DLD1 (cell line): ENCODE measurements around the gene ADD1.

Source experiments
- in situ Hi-C: cut with HindIII; loops from 2 replicates; pipeline ENCODE4 v1.10.0; 2017; ENCODE audit warnings: low sequenced_read_pairs

The ADD1 gene

DNA sequence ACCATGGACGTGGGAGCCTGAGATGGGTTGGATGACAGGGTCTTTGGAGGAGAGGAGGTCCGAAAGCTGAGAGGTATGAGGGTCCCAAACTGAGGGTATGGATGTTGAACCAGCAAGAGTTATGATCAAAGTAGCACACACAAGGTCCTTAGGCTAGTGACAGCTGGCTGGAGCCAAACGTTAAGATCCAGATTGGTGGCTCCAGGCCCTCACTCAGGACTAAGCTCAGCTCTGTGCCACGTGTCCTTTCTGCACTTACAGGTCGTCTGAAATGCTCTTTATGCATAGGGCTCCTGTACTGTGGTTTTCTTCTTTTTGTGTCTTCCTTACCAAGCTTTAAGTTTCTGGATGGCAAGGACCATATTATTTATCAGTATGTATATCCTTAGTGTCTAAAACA lies 35.4 kb downstream of the ADD1 start:
- in situ Hi-C loops: no loop called here

DNA sequence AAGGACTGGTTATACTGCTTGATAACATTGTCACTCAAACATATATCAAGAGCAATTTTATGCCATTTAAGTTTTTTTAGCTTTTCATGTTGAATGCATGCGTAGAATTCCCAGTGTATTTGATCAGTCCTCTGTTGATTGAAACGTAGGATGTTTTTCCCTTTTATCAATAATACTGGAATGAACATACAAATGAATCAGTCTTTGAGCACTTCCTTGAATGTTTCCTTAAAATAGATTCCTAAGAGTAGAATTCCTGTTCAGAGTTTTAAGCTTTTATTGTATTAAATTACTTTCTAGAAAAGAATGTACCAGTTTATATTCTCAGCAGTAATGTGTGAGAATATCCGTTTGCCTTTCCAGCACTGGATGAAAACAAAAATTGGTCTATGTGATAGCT lies 37.8 kb downstream of the ADD1 start:
- in situ Hi-C loops: no loop called here

DNA sequence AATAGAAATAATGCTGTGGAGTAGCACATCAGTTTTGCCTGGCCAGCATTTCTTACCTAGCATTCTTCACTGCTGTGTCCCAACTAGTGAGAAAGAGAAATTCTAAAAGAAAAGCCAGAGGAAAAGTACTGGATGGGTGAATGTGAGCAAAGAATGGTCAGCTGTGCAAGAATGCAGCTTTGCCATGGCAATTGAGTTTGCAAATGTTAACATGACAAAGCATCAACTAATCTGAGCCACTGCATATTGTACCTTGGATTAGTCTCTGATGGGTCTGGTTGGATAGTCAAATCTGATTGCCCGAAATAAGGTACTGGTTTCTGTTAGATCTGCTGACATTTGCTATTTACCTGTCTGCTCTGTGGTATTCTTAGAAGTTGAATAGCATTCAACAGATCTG lies 38.7 kb downstream of the ADD1 start:
- in situ Hi-C loops: no loop called here

DNA sequence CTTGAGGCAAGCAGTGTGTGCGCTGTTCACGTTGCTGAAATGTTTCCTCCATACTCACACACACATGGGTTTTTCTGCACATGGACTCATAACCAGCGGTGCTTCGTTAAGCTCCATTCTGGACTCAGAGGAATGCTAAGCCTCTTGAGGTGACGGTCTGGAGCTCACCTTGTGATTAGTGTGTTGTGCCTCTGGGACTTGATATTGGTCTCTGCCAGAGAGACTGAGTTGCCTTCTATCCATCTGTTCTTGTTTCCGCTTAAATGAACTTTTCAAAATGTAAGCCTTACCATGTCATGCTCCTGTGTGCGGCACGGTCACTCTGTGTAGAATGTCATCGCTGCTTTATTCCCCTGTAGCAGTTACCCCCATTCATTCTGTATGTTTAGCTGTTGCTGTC lies 42.5 kb downstream of the ADD1 start:
- in situ Hi-C loops: no loop called here

DNA sequence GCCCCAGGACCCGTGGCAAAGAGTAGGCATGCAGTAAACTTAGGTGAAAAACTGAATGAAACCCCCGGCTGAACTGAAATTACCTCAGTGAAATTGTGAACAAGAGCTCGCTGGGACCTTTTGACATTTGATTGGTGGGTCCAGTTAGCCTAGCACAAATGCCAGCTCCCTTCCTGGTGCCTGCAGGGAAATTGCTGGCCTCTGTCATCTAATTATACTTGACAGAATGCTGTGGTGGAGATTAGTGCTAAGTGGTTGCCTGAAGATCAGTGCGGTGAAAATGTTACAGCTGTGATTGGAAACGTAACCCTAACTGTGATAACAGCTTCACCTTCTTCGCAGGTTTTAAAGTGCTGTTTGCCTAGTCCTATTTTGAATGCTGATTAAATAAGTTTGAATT lies 43.0 kb downstream of the ADD1 start:
- in situ Hi-C loops: no loop called here

DNA sequence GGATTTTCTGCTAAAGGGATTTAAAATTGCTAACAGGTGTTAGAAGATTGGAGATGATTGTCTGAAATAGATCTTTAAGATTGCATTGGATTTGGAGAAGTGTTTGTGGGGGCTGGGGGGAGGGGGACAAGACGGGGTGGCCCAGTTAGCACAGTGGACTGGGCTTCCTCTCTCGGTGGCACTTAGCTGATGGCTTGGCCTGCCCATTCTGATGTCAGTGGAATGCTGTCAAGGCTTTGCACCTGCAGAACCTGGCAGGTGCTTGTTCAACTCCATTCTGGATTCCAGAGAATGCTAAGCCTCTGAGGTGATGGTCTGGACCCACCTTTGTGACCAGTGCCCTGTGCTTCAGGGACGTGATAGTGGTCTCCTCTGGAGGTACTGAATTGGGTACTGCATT lies 43.7 kb downstream of the ADD1 start:
- in situ Hi-C loops: no loop called here

DNA sequence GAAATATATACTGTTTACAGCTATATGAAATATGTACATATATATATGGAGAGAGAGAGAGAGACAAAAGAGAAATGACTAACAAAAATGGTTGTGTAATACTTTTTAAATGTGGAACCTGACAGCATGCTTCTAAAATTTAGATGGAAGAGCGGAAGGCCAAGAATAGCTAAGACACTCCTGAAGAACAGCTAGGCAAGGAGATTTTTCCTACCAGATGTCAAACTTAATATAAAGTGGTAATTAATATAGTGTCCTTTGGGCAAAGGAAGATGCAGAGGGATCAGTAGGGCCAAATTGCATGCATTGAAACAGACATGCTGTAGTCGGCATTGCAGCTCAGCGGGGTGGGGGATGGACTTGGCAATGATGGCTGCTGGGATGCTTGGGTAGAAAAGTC lies 45.2 kb downstream of the ADD1 start:
- in situ Hi-C loops: no loop called here

DNA sequence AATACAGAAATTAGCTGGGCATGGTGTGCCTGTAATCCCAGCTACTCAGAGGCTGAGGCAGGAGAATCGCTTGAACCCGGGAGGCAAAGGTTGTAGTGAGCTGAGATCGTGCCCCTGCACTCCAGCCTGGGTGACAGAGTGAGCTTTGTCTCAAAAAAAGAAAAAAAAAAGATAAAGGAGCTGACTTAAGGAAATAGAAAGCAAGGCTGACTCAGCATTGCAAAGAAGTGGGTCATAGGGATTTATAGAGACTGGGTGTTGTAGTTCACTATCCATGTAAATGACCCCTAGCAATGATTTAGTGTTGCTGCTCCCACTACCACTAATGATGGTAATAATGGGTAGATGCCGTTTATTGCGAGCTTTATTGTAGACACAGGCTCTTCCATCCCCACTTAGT lies 47.6 kb downstream of the ADD1 start:
- in situ Hi-C loops: no loop called here

DNA sequence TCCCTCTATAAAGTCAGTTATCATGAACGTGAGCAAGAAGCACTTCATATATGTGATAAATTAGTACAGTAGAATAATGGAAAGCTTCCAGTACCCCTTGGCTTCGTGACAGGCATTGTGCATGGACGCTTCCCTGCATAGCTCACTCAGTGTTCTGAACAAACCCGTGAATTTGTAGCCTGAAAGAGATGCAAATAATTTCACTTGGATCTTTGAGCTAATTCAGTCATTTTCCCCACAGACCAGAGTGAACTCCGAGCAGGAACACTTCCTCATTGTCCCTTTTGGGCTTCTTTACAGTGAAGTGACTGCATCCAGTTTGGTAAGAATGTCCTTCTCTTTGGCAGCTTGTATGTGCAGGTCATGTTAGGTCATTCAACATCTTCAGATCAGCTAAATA lies 50.1 kb downstream of the ADD1 start:
- in situ Hi-C loops: no loop called here

DNA sequence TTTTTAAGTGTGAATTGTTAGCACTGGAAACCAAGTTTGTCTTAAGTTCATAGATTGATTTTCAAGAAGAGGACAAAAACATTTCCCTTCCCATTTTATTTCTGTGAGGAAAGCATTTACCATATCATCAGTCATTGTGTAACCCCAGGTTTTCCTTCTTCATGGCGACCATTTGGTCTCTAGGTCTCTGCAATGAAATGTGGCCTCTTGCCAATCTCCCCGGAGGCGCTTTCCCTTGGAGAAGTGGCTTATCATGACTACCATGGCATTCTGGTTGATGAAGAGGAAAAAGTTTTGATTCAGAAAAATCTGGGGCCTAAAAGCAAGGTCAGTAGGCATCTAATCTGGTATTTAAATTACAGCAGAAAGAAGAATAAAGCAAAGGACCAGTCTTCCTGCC lies 54.4 kb downstream of the ADD1 start:
- in situ Hi-C loops: no loop called here

DNA sequence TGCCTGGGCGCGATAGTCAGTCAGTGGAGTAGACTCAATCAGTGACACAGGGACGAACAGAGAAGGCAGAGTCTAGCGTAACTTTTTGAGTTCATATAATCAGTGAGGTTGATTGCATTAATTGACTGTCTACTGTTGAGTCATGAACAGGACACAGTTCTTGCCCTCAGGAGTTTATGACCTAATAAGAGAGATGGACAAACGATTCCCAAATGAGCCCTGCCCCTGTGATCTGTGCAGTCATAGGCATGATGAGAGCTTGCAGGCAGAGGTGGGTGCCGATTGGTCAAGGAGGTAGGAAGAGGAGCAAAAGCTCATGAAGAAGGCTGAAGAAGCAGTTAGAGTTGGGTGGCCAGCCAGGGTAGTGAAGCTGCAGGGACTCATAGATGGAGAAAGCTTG lies 57.1 kb downstream of the ADD1 start:
- in situ Hi-C loops: loop anchor here (5.0 kb wide), 1 partner anchor 33 kb away; no protein-coding TSS in a partner anchor

DNA sequence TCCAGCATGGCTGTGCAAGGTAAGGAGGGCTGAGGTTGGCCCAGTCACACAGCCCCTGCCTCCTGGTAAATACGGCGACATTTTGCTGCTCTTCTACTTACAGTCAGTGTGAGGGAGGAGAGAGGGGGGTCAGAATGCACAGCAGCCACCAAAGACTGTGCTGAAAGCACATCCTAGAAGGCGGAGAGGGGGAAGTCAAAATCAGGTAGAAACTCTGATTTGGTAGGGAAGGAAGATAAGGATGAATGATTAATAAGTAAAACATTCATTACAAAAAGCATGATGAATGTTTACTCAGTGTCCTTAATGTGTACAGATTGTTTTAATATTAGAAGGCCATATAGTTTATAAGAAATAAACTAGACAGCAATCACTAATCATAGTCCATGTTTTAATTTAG lies 57.5 kb downstream of the ADD1 start:
- in situ Hi-C loops: loop anchor here (5.0 kb wide), 1 partner anchor 34 kb away; no protein-coding TSS in a partner anchor

DNA sequence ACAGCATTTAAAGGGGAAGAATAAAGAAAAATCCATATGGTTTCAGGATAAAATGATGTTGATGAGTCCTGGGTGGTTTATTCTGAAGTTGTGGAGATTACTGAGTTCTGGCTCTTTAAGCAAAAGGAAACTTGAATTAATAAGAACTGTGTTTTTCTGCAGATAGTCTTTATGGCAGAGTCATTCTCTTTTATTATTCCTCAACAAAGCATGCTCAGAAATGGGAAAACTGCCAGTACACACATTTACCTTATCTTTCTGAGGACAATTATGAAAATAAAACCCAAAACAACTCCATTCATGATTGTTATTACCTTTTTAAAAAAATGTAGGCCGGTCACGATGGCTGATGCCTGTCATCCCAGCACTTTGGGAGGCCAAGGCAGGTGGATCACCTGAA lies 58.5 kb downstream of the ADD1 start:
- in situ Hi-C loops: loop anchor here (5.0 kb wide), 1 partner anchor 35 kb away; no protein-coding TSS in a partner anchor

DNA sequence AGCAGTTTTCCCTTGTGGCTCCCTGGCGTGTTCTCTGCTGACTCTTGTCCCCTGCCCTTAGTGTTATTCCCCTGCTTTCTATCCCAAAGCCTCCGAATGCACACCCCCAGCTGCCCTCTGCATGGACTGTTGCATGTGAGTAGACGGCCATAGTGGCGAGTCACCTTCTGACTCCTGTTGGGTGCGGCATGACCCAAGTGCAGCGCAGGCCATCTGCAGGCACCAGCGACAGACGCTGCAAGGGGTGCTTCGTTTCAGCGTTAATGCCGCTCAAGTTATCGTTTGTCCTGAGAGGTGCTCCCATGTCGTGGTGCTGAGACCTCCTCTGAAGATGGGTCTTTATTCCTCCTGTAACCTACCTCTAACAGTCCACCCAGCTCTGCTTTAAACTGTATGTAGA lies 61.9 kb downstream of the ADD1 start:
- in situ Hi-C loops: no loop called here

DNA sequence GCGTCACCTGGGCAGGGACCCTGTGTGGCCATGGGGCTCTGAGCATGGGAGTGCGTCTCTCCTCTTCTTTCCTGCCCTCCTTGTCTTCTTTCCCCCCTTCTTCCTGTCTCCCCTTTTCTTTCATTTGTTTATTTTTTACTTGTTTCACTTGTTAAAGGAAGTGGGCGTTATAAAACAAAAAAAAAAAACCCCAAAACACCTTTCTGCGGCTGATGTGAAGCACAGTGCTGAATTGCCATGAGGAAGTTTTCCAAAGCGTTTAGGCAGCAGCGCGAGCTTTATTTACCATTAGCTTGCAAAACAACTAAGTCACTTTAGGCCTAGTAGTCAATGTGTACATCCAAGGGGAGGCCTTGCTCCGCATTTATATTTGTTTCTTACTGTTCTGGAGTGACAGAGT lies 62.6 kb downstream of the ADD1 start:
- in situ Hi-C loops: no loop called here

DNA sequence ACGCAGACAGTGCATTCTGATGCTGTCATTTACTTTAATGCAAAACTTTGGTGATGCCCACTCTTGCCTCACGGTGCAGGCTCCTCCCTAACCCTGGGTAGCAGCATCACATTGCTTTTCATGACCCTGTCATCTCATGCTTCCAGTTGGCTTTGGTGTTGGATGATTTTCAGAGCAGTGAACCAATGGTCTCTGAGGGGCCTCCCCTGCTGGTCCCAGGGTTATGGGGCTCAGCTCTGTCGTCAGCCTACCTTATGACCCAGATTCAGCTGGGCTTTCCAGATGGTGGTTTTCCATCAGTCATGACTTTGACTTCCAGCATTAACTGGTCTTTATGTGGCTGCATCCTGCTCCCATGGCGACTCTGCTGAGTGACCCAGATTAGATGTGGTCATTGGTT lies 63.6 kb downstream of the ADD1 start:
- in situ Hi-C loops: no loop called here

DNA sequence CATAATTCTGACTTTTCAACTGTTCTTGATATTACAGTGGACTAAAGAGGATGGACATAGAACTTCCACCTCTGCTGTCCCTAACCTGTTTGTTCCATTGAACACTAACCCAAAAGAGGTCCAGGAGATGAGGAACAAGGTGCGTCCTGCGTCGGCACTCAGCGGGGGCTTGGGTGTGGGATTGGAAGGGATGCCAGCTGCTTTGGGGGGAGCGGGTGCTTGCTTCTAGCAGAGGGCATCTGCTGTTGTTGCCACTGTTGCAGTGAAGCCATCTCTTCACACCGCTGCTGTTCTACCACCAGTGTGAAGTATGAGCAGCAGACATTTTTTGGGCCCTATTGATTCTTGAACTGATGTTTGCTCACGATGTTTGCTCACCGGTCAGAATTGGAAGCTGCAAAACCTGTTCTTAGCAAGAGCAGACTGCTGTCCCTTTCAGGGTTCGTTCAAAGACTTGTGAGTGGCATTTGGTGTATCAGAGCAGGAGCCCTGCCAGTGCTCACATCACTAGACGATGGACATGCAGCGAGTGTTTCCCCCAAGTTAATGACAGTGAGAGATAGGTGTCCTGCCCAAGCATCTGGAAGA lies 64.2 kb downstream of the ADD1 start:
- in situ Hi-C loops: no loop called here

DNA sequence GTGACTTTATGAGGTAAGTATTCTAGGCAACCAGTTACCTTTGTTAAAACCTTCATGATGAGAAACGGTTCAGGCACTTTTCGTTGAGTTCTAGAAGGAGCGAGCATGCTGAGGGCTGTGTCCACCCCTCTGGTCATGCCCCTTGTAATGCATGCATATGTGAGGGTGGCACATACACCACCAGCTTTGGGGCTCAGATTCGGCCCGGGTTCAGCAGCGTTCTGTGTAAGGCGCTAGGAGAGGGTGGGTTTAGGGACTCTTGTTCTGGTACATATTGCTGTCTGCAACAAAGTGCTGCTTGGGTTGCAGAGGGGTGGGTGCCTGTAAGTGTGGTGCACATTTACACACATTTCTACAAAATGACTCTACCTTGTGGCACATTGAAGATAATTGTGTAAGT lies 65.0 kb downstream of the ADD1 start:
- in situ Hi-C loops: no loop called here

DNA sequence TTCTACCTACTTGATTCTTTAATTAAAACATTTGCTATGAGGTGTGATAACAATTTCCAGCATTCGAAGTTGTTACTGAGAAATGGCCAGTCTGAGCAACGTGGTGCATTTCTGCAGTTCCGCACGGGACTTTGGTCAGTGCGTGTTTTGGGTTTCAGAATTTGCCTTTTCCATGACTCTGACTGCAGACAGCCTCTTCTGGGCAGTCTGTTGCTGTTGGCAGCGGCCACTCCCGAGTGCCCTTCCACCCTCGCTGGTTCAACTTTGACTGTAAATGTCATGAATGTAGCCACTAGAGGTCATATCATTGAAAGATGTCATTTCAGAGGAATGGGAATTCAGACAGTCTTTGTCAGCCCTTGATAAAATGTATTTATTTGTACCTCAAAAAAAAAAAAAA lies 65.9 kb downstream of the ADD1 start:
- in situ Hi-C loops: no loop called here

DNA sequence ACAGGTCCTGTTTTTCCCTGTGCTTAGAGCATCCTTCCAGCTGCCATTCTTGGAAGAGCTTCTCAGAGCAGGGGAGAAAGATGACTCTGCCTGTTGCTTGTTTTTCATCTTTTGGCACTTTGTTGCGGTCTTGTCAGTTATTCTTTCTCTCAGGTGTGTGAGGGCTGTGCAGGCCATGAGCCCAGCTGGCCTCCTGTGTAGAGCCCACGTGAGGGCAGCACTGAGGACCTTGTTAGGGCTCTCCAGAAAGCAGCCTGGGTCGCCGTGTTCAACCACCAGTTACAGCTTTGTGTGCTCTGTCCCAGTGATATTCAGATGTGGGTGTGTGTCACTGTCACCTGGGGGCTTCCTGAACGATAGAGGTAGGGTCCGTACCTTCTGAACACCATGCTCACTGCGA lies 66.8 kb downstream of the ADD1 start:
- in situ Hi-C loops: no loop called here

DNA sequence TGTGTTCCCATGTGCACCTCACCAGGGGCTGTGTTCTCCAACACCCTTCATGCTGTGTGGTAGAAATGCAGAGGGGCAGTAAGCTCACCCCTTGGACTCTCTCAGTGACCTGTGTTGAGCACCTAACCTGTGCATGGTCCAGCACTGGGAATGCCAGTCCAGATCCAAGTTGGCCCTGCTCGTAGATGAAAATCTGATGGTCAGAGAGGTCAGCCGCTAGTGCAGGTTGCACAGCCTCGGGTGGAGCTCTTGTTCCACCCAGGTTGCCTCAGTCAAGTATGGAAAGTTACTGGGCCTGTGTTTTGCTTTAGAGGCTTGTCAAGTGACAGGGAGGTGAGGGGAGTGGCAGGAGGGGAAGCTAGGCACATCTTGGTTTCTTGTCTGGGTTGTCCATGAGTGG lies 68.2 kb downstream of the ADD1 start:
- in situ Hi-C loops: no loop called here

DNA sequence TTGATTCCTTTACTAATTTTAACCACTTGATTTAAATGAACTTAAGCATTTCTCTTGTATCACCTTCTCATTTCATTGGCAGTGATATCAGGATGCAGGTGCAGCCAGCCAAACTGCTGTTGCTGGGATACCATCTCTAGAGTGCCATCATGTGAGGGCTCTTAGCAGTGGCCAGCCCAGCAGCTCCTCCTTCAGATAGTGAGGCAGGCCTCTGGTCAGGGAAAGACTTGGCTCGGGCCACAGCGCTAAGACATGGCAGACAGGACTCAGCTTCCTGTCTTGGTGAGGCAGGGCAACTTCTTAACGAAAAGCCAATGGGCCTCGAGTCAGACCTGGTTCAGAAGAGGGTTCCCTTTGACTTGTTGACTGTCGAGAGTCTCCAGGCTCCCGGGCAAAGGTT lies 69.5 kb downstream of the ADD1 start:
- in situ Hi-C loops: no loop called here

DNA sequence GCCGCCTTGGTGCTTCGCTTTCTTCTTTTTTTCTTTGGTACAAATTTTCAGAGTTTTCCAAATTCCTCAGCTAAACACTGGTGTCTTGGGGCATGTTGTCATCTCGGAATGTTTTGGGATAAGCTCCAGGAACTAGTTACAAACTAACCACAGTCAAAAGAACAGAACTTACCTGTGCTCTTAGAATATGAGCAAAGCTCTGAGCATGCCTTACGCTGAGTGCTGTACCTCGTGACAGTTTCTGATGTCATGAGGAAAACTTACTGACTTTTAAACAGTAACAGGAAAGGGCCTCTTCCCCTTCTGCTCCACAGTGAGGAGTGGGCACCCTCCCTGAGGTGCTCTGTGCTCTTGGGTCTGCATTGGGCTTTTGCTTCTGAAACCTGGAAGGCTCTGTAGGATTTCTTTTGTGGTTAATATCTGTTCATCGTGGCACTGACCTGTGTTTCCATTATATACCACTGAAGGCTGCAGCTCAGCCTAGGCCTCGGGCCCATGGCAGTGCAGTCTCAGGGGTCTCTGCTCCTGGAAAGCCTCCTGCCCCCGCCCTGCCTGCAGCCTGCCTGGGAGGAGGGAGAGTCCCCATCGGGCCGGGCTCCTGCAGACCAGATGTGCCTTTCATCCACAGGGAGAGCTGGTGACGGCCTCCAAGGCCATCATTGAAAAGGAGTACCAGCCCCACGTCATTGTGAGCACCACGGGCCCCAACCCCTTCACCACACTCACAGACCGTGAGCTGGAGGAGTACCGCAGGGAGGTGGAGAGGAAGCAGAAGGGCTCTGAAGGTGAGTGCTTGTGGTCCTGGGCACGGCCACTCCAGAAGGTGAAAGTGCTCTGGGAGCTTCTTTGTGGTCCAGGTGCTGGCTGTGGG lies 70.8 kb downstream of the ADD1 start:
- in situ Hi-C loops: no loop called here
